Right renal pelvis (tissue), 4 donors: ENCODE results near the gene DNAH1. TPM values are rescaled to one million over a fixed set of nuclear protein-coding genes. Genes with fewer than 3 reads are reported as not detected.
A peak's percentile ranks its signal among the peaks of the same experiment; 100 is the strongest.
"Not testable (repeated sequence)": the region's sequence is repeated elsewhere in the genome, so short reads cannot be mapped to it uniquely, and the experiment has no call there.

Experiments
- DNase-seq, 4 donors: peaks; one replicate each; pipeline ENCODE4 v3.0.0-alpha.2; 2013; ENCODE audit warnings: low read depth in 4 of 4, low spot score in 3 of 4, missing footprints in 1 of 4
- polyA plus RNA-seq, 4 donors: library from polyadenylated mRNA; unstranded; fragments of 120-200 nt; gene quantifications; one replicate each; pipeline ENCODE4 v1.2.1, GENCODE V29; 2013; ENCODE audit not compliant: insufficient read length in 4 of 4

The DNAH1 gene
- polyA plus RNA-seq, 4 donors = 7.0 to 10.0 (median 8.3) TPM

DNA sequence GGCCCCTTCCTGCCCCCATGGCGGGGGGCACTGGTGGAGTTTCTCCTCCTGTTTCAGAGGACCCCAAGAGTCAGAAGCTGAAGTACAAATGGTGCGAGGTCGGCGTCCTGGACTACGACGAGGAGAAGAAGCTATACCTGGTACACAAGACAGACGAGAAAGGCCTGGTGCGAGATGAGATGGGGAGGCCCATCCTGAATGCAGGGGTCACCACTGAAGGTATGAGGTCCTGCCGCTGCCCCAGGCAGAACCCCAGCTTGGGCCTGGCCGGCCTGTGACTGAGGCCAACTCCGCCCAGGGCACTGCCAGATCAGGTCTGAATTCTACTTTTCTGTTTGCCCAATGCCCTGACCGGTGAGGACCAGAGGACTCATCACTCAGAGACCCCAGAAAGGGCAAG lies 15.0 kb downstream of the DNAH1 start:
- DNase-seq = no peak

DNA sequence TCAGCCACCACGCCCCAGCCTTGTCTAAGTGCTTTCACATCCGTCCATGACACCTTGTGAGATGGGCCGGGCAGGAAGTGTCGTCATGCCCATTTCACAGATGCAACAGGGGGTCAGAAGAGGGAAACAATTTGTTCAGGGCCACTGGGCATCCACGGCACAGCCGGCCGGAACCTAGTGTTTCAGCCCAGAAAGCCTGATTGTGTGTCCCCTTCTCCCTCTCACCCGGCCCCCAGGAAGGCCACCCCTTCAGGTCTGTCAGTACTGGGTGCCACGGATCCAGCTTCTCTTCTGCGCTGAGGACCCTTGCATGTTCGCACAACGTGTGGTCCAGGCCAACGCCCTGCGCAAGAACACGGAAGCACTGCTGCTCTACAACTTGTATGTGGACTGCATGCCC lies 15.8 kb downstream of the DNAH1 start:
- no peak for DNase-seq

- DNase-seq = no peak
Measured at GRCh38 chr3:52333869-52334557, 17.9 kb downstream of the DNAH1 start.

- DNase-seq = not testable (repeated sequence)
Measured at GRCh38 chr3:52338131-52338530, 22.0 kb downstream of the DNAH1 start.

DNA sequence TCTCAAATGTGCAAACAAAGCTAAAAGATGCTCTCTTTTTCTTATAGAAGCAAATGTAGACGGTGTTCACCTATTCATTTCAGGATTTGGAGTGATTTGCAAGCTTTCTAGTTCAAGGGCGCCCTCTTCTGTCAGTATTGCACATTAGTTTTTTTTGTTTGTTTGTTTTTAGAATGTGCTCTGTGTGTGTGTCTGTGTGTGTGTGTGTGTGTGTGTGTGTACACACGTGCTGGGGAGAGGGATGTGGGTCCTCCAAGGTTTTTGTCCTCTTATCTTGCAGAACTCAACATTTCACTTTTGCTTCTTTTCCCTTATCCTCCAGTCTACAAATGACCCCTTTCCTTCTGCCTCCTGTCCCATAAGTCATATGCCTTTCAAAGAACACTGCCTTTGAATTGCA lies 23.5 kb downstream of the DNAH1 start:
- peak; percentile 64 to 78 (median 70) for DNase-seq

GRCh38 chr3:52341123-52341522 lies 25.0 kb downstream of the DNAH1 start:
- no peak for DNase-seq

DNA sequence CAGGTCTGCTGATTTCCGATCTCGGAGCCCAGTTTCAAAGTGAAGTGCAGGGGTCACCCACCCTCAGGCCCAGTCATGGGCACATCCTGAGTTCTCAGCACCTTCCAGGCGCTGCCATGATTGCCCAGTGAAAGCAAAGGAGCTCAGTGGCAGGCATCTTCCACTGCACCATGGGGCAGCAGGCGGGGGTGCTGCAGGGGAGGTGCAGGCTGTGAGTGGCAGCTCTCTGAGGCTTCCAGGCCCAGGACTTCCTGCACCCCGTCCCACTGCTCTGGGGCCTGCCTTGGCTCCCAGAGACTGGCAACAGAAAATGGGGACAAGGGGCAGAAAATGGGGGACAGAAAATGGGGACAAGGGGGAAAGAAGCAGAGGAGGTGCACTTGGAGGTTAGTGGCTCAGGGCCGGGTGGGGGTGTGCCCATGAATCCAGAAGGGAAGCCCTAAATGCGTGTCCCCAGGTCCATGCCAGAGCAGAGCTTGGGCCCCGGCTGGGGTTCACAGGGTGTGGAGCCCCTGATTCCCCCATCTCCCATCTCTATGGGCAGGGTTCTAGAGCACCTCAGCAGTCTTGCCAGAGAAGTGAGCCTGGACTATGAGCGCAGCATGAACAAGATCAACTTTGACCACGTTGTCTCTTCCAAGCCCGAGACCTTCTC lies 28.0 kb downstream of the DNAH1 start:
- no peak for DNase-seq

GRCh38 chr3:52345521-52346109 lies 29.5 kb downstream of the DNAH1 start:
- DNase-seq = no peak

- DNase-seq = no peak
Measured at GRCh38 chr3:52346623-52347530, 30.8 kb downstream of the DNAH1 start.

DNA sequence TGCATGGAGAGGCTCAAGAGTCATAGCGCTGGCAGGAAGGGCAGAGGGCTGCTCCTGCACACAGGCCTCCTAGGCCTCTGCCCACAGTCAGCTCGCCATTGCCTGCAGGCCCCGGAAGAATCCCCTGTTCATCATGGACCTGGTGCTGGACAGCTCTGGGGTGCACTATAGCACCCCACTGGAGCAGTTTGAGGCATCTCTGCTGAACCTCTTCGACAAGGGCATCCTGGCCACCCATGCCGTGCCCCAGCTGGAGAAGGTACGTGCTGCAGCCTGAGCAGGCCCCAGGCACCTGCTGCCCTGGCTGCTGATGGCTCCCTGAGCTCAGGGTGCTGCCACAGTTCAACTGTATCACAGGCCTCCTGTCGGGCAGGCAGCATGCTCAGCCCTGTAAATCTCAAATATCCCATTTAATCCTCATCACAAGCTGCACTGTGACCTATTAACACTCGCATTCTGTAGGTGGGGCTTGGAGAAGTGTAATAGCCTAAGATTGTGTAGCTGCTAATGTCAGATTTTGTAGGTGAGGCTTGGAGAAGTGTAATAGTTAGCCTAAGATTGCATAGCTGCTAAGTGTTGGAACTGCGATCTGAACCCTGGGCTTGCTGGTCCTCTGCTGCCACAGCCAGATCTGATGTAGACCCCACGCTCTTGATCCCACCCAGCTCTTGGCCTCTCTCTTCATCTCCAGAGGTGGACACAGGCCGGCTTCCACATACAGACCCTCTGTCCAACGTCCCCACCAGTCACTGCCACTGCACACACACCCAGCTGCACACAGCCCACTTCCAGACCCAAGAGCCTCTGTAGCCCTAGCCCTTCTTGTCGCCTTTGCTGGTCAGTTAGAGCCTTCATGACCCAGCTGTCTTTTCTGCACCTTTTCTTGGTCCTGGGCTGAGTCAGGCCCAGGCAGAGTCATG lies 31.9 kb downstream of the DNAH1 start:
- no peak for DNase-seq

- DNase-seq = no peak
Measured at GRCh38 chr3:52349131-52349530, 33.0 kb downstream of the DNAH1 start.

- no peak for DNase-seq
Measured at GRCh38 chr3:52349611-52350395, 33.7 kb downstream of the DNAH1 start.

DNA sequence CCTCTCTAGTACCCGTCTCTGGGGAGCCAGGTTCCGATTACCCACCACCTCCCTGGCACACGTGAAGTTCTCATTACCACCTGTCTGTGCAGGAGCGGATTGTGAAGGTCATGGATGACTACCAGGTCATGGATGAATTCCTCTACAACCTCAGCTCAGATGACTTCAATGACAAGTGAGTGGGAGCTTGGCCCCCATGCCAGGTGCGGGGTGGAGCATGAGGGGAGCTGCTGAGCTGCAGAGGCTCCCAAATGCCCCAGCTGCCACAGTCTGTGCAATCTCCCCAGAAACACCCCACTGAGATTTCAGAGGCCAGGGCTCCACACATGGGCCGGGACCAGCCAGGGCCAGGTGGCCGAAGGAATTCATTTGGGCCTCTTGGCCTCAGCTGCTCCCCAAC lies 34.3 kb downstream of the DNAH1 start:
- DNase-seq = peak in 2 of 4 donors; percentile 22 to 38

DNA sequence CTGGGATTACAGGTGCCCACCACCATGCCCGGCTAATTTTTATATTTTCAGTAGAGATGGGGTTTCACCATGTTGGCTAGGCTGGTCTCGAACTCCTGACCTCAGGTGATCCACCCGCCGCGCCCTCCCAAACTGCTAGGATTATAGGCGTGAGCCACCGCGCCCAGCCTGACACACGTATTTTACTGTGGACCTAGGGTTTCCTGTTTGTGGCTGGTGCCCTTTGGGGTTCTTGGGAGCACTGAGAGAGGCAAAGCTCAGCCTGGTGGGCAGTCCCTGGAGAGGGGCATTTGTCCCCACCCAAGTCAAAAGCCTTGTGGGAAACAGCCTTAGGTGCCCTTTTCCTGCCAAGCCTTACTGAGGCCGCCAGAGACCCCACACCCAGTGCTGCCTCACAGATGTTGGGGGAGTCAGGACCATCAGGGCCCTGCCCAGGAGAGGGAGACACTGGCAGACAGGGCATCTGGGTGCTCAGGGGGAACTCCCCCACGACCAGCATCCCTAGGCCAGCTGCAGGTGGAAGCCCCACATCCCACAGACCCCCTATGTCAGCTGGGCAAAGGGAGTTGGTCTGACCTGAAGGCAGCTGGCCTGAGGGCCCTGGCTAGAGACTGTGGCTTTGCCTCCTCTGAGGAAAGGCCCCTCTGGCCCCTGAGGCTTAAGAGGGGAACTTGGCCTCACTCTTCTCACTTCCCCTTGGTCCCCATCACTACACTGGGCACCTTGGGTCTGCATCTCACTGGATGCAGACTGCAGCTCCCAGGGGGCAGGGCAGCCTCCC lies 35.1 kb downstream of the DNAH1 start:
- DNase-seq = no peak

GRCh38 chr3:52351762-52352368 lies 35.7 kb downstream of the DNAH1 start:
- DNase-seq = no peak

GRCh38 chr3:52352566-52352965 lies 36.4 kb downstream of the DNAH1 start:
- no peak for DNase-seq

DNA sequence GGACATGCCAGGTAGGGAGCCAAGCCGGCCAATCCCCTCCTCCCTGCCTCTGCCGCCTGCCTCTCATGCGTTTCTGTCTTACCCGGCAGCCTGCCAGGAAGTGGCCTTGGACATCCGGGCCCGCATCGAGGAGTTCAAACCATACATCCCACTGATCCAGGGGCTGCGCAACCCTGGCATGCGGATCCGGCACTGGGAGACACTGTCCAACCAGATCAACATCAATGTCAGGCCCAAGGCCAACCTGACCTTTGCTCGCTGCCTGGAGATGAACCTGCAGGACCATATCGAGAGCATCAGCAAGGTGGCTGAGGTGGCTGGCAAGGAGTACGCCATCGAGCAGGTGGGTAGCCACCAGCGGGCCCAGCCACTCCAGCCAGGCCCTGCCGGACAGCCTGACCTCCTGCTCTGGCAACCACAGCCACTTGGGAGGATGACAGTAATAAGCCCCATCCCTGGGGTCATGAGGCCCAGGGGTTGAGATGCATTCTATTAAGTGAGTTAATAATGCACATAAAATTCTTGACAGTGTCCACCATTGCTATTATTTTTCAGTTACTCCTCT lies 37.3 kb downstream of the DNAH1 start:
- no peak for DNase-seq

DNA sequence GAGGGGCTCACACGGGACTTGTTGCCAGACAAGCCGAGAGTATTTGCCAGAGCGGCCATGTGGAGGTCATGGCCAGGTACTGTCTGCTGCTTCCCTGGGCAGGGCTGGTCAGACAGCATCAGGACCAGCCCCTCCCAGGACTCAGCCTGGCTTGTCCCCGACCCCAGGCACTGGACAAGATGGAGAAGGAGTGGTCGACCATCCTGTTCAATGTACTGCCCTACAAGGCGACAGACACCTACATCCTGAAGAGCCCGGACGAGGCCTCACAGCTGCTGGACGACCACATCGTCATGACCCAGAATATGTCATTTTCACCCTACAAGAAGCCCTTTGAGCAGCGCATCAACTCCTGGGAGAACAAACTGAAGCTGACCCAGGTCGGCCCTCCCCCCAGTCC lies 38.6 kb downstream of the DNAH1 start:
- DNase-seq = no peak
